HG03103 (cell line): ENCODE data around the gene ZFHX3.

Experiments
- ATAC-seq: cut with Tn5 transposase; IDR thresholded peaks from one replicate; pipeline ENCODE4 v1.9.1; 2021; ENCODE audit warnings: low read depth; ENCODE audit not compliant: unreplicated experiment

ZFHX3 gene

GRCh38 chr16:72814226-72814625 lies 233.7 kb downstream of the ZFHX3 start:
- ATAC-seq = no peak

GRCh38 chr16:72812672-72813071 lies 235.3 kb downstream of the ZFHX3 start:
- no peak for ATAC-seq

- ATAC-seq = no peak
These were observed 236.1 kb downstream of the ZFHX3 start for GRCh38 chr16:72811876-72812275.

- no peak for ATAC-seq
These were observed 236.7 kb downstream of the ZFHX3 start for GRCh38 chr16:72811188-72811720.

- ATAC-seq = no peak
These were observed 237.4 kb downstream of the ZFHX3 start for GRCh38 chr16:72810480-72810879.

GRCh38 chr16:72809446-72809845 lies 238.5 kb downstream of the ZFHX3 start:
- no peak for ATAC-seq

- ATAC-seq = no peak
These were observed 239.2 kb downstream of the ZFHX3 start for GRCh38 chr16:72808754-72809153.

GRCh38 chr16:72807245-72807644 lies 240.7 kb downstream of the ZFHX3 start:
- no peak for ATAC-seq

GRCh38 chr16:72805486-72805885 lies 242.4 kb downstream of the ZFHX3 start:
- no peak for ATAC-seq

GRCh38 chr16:72800524-72801161 lies 247.3 kb downstream of the ZFHX3 start:
- ATAC-seq = no peak

GRCh38 chr16:72798264-72798663 lies 249.7 kb downstream of the ZFHX3 start:
- ATAC-seq = no peak

GRCh38 chr16:72797621-72798020 lies 250.3 kb downstream of the ZFHX3 start:
- ATAC-seq = no peak

- no peak for ATAC-seq
These were observed 251.7 kb downstream of the ZFHX3 start for GRCh38 chr16:72796222-72796621.

- no peak for ATAC-seq
These were observed 252.9 kb downstream of the ZFHX3 start for GRCh38 chr16:72794986-72795385.

GRCh38 chr16:72794319-72794718 lies 253.6 kb downstream of the ZFHX3 start:
- no peak for ATAC-seq

GRCh38 chr16:72793716-72794115 lies 254.2 kb downstream of the ZFHX3 start:
- no peak for ATAC-seq

GRCh38 chr16:72793017-72793416 lies 254.9 kb downstream of the ZFHX3 start:
- ATAC-seq = no peak

GRCh38 chr16:72791786-72792185 lies 256.1 kb downstream of the ZFHX3 start:
- no peak for ATAC-seq

- ATAC-seq = no peak
These were observed 258.0 kb downstream of the ZFHX3 start for GRCh38 chr16:72789921-72790320.

- no peak for ATAC-seq
These were observed 258.5 kb downstream of the ZFHX3 start for GRCh38 chr16:72789465-72789864.

- ATAC-seq = no peak
These were observed 259.6 kb downstream of the ZFHX3 start for GRCh38 chr16:72788269-72788809.

- ATAC-seq = peak; percentile 88
These were observed 260.2 kb downstream of the ZFHX3 start for GRCh38 chr16:72787514-72788268.
